ENCODE data around the gene KAT6B. TPM values are rescaled to one million over a fixed set of nuclear protein-coding genes. Genes with fewer than 3 reads are reported as not detected.

Gene KAT6B
- total and polyA plus RNA-seq, 7 donors, result 2.1 to 21.3 (median 16.9) TPM

GRCh38 chr10:74856940-74857339 lies 30.5 kb downstream of the KAT6B start:
- peaks cover 41% of the 10 kb centered on the region for H3K4me1 ChIP-seq
- intact Hi-C loops (cut with DNase I), result no loop called here
- no peaks in the 10 kb centered on the region for H3K9me3 ChIP-seq
- no peaks in the 10 kb centered on the region for H3K36me3 ChIP-seq (ENCODE audit: insufficient read depth in 1 of 2, low read depth in 1 of 2)
- DNase-seq, result no peak
- TF ChIP-seq CTCF (IDR thresholded peaks at IDR 0.05), result no peak
- no peak for ATAC-seq
- H3K27me3 ChIP-seq (ENCODE audit: insufficient read depth in 3 of 3, low read length in 2 of 3), result no peaks in the 10 kb centered on the region
- H3K27ac ChIP-seq, result no peak overlapping the region
- 90 to 95% (median 93%) methylated on average over 3 of the region's 3 CpGs for WGBS, 3 donors
- no peak overlapping the region for H3K4me3 ChIP-seq

DNA sequence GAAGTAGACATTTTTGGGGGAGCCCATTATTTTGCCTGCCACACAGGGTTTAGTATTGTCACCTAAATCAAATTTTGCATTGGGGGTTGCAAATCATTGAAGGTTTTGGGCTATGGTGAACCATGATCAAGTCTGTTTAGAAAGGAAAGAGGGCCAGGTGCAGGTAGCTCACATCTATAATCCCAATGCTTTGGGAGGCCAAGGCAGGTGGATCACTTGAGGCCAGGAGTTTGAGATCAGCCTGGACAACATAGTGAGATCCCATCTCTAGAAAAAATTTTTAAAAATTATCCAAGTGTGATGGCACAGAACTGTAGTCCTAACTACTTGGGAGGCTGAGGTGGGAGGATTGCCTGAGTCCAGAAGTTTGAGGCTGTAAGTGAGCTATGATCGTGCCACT lies 31.2 kb downstream of the KAT6B start:
- Histone ChIP-seq H3K27me3 (ENCODE audit: insufficient read depth in 3 of 3, low read length in 2 of 3) (no peaks in the 10 kb centered on the region), H3K36me3 (ENCODE audit: insufficient read depth in 1 of 2, low read depth in 1 of 2) (no peaks in the 10 kb centered on the region), H3K4me1 (peaks cover 38% of the 10 kb centered on the region), H3K4me3 (no peak overlapping the region), H3K9me3 (no peaks in the 10 kb centered on the region), H3K27ac (no peak overlapping the region)
- WGBS, 3 donors, result 100% methylated on average over 1 of the region's 1 CpG
- intact Hi-C loops (cut with DNase I), result no loop called here
- DNase-seq (no peak), ATAC-seq (no peak)
- no peak for TF ChIP-seq CTCF (IDR thresholded peaks at IDR 0.05)

DNA sequence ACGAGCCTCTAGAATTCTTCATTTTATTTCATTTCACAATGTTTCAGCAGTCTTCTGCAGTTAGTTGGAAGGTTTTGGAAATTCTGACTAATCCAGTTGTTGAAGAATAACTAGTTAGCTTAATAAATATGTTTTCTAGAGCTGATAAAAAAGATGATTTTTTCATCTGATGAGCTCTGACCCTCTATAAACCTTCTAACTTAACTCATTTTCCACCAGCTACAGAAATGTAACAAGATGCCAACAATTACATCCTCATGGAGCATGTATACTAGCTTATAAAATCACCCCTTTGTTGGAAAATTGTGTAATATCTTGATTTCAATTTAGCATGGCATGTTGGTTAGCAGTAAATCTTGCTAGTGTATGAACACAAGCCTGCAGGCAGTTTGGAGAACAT lies 33.1 kb downstream of the KAT6B start:
- no peak overlapping the region for H3K27ac ChIP-seq
- H3K4me3 ChIP-seq, result no peak overlapping the region
- DNase-seq (no peak), ATAC-seq (no peak)
- H3K36me3 ChIP-seq (ENCODE audit: insufficient read depth in 1 of 2, low read depth in 1 of 2), result no peaks in the 10 kb centered on the region
- H3K9me3 ChIP-seq, result no peaks in the 10 kb centered on the region
- no peaks in the 10 kb centered on the region for H3K27me3 ChIP-seq (ENCODE audit: insufficient read depth in 3 of 3, low read length in 2 of 3)
- WGBS, 3 donors, result 89 to 98% (median 91%) methylated on average over 1 of the region's 1 CpG
- H3K4me1 ChIP-seq, result peaks cover 28% of the 10 kb centered on the region
- TF ChIP-seq CTCF (IDR thresholded peaks at IDR 0.05), result no peak
- intact Hi-C loops (cut with DNase I), result no loop called here

DNA sequence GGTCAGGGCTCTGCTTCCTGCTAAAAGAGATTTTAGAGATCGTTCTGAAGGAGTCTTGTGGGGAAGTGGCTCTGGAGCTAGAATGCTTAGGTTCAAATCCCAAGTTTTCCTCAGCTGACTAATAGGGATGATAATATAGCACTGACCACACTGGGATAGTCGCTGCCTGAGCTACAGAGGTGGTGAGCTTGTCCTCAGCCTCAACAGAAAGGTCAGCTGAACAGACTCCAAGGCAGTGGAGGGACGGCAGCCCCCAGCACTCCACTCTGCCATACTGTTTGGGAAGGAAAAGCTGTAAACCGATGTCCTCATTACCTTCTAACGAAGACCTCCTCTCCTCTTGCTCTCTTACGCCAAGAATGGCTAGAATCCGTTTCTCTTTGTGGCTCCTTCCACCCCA lies 36.2 kb downstream of the KAT6B start:
- Histone ChIP-seq H3K27me3 (ENCODE audit: insufficient read depth in 3 of 3, low read length in 2 of 3) (no peaks in the 10 kb centered on the region), H3K4me3 (no peak overlapping the region), H3K27ac (no peak overlapping the region), H3K9me3 (no peaks in the 10 kb centered on the region), H3K4me1 (peaks cover 30% of the 10 kb centered on the region), H3K36me3 (ENCODE audit: insufficient read depth in 1 of 2, low read depth in 1 of 2) (no peaks in the 10 kb centered on the region)
- ATAC-seq (no peak), DNase-seq (no peak)
- WGBS, 3 donors, result 77 to 82% (median 81%) methylated on average over 7 of the region's 7 CpGs
- no peak for TF ChIP-seq CTCF (IDR thresholded peaks at IDR 0.05)
- intact Hi-C loops (cut with DNase I), result no loop called here

DNA sequence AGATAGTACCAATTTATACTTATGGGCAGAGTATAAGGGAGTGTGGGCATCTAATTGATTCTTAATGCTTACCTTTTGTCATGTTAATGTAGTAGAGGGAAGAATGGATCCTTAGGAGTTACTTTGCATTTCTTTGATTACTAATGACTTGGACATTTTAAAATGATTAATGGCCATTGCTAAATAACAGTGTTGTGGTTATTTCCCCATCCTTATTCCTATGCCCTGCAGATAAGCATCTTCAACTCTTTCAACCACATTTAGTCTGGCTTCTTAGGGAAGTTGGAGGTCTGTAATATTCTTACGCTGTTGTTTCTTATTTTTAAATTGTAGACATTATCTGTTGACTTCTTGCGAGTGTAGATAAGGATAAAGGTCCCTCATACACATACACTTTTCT lies 37.2 kb downstream of the KAT6B start:
- DNase-seq, result no peak
- intact Hi-C loops (cut with DNase I), result no loop called here
- 92 to 98% (median 95%) methylated on average over 2 of the region's 2 CpGs for WGBS, 3 donors
- ATAC-seq, result no peak
- Histone ChIP-seq H3K4me3 (no peak overlapping the region), H3K36me3 (ENCODE audit: insufficient read depth in 1 of 2, low read depth in 1 of 2) (no peaks in the 10 kb centered on the region), H3K27me3 (ENCODE audit: insufficient read depth in 3 of 3, low read length in 2 of 3) (no peaks in the 10 kb centered on the region), H3K4me1 (peaks cover 30% of the 10 kb centered on the region), H3K27ac (no peak overlapping the region), H3K9me3 (no peaks in the 10 kb centered on the region)
- no peak for TF ChIP-seq CTCF (IDR thresholded peaks at IDR 0.05)
